Body of pancreas (tissue), 4 donors: ENCODE measurements around the gene HSPB1. TPM values are rescaled to one million over a fixed set of nuclear protein-coding genes. Genes with fewer than 3 reads are reported as not detected.
"Not testable (repeated sequence)": the region's sequence is repeated elsewhere in the genome, so short reads cannot be mapped to it uniquely, and the experiment has no call there.

Source experiments
- ATAC-seq: fragments of 150-250 bp; one replicate; pipeline ENCODE4 v1.9.1; 2016
- DNase-seq, 4 donors: peaks; one replicate each; pipeline ENCODE4 v3.0.0-alpha.2; 2019
- H3K27ac ChIP-seq, 4 donors: fragments of 200-600 bp; sonication (generic); 1 replicate in 3 of 4; 2 replicates in 1 of 4; pipeline versions ENCODE4 v1.5.1 to v1.6.1; 2016 to 2019; ENCODE audit warnings: mild to moderate bottlenecking in 1 of 4, mixed read lengths in 1 of 4, moderate library complexity in 1 of 4
- H3K27me3 ChIP-seq, 2 donors: fragments of 200-600 bp; sonication (generic); one replicate each; pipeline ENCODE4 v1.6.0; 2016; ENCODE audit warnings: mild to moderate bottlenecking in 1 of 2
- H3K36me3 ChIP-seq, 2 donors: fragments of 200-600 bp; sonication (generic); replicated peaks in 1 of 2; 2 replicates each; pipeline ENCODE4 v1.5.1; 2016; ENCODE audit warnings: low read depth in 2 of 2; ENCODE audit not compliant: insufficient read depth in 1 of 2
- H3K4me1 ChIP-seq: fragments of 200-600 bp; sonication (generic); one replicate; pipeline ENCODE4 v1.6.0; 2016
- H3K4me3 ChIP-seq, 2 donors: fragments of 200-600 bp; sonication (generic); 1 replicate in 1 of 2; 2 replicates in 1 of 2; pipeline ENCODE4 v1.5.1; 2016 to 2019
- H3K9me3 ChIP-seq, 3 donors: fragments of 200-600 bp; sonication (generic); 1 replicate in 2 of 3; 2 replicates in 1 of 3; pipeline ENCODE4 v1.5.1; 2016
- CTCF ChIP-seq, 7 experiments: fragments of 450-650 bp in 4 of 7; fragments of 200-600 bp in 3 of 7; sonication (generic) in 3 of 7; IDR thresholded peaks; one replicate each; pipeline ENCODE4 v1.5.1; 2016 to 2019; ENCODE audit warnings: antibody characterized with exemption in 7 of 7
- POLR2A ChIP-seq, 3 donors: fragments of 450-650 bp; IDR thresholded peaks; one replicate each; pipeline ENCODE4 v1.6.1; 2016; ENCODE audit warnings: antibody characterized with exemption in 3 of 3, mild to moderate bottlenecking in 2 of 3
- WGBS, 2 donors: methylation state at CpG; one replicate each; pipeline ENCODE4 v1.1.5; 2017; 5-methylcytosine and 5-hydroxymethylcytosine counted together
- intact Hi-C: fragments of 100-400 bp; cut with DNase I; formaldehyde crosslinking; loops from one replicate; pipeline ENCODE4 v1.15.1; 2023
- total RNA-seq, 2 donors: library from RNA; depleted of rRNA; stranded (reverse); fragments of >200 nt; gene quantifications; one replicate each; pipeline ENCODE4 v1.1.0, GENCODE V29; 2016

HSPB1 gene
- total RNA-seq, 2 donors from 2014 or later: 367 to 445 TPM

GRCh38 chr7:76301000-76301399, 1.5 kb upstream of the HSPB1 start:
- intact Hi-C loops: no loop called here
- DNase-seq (no peak), ATAC-seq (no peak)
- Histone ChIP-seq H3K4me1 (peaks cover 85% of the 10 kb centered on the region), H3K4me3 (no peak overlapping the region), H3K27ac (peak overlapping the region in 3 of 4 donors; percentile 98 to 100 (median 99)), H3K27me3 (no peaks in the 10 kb centered on the region), H3K36me3 (no peaks in the 10 kb centered on the region), H3K9me3 (no peaks in the 10 kb centered on the region)
- WGBS, 2 donors: 90 to 96% methylated on average over 3 of the region's 3 CpGs
- TF ChIP-seq CTCF (IDR thresholded peaks at IDR 0.05) (no peak), POLR2A (IDR thresholded peaks at IDR 0.05) (no peak)

GRCh38 chr7:76303202-76304147, 1.0 kb downstream of the HSPB1 start:
- Histone ChIP-seq H3K4me1 (peaks cover 75% of the 10 kb centered on the region), H3K4me3 (peak overlapping the region; percentile 39 to 82), H3K36me3 (no peaks in the 10 kb centered on the region), H3K27me3 (no peaks in the 10 kb centered on the region), H3K9me3 (no peaks in the 10 kb centered on the region), H3K27ac (peak overlapping the region; percentile 98 to 100 (median 100))
- ATAC-seq (peak; percentile 49), DNase-seq (peak; percentile 88 to 93 (median 90))
- intact Hi-C loops: no loop called here
- WGBS, 2 donors: 3% methylated on average over 43 to 56 of the region's 56 CpGs
- TF ChIP-seq POLR2A (IDR thresholded peaks at IDR 0.05) (peak; percentile 41 to 58 (median 56)), CTCF (IDR thresholded peaks at IDR 0.05) (no peak)

- intact Hi-C loops: no loop called here
- H3K27ac ChIP-seq: peak overlapping the region; percentile 98 to 100 (median 100)
- peak; percentile 86 to 91 (median 88) for DNase-seq
- WGBS, 2 donors: 9 to 23% methylated on average over 3 to 10 of the region's 10 CpGs
- H3K27me3 ChIP-seq: no peaks in the 10 kb centered on the region
- no peaks in the 10 kb centered on the region for H3K36me3 ChIP-seq
- ATAC-seq: peak; percentile 47
- no peaks in the 10 kb centered on the region for H3K9me3 ChIP-seq
- no peak for TF ChIP-seq CTCF (IDR thresholded peaks at IDR 0.05)
- TF ChIP-seq POLR2A (IDR thresholded peaks at IDR 0.05): peak; percentile 39 to 61 (median 48)
- H3K4me3 ChIP-seq: no peak overlapping the region
- peaks cover 66% of the 10 kb centered on the region for H3K4me1 ChIP-seq
Observed at GRCh38 chr7:76304888-76305375, 2.5 kb downstream of the HSPB1 start.

GRCh38 chr7:76308874-76309273, 6.4 kb downstream of the HSPB1 start:
- H3K9me3 ChIP-seq, ATAC-seq, intact Hi-C loops, DNase-seq, H3K4me3 ChIP-seq, H3K27me3 ChIP-seq, H3K36me3 ChIP-seq, H3K27ac ChIP-seq: not testable (repeated sequence)
- 82 to 94% methylated on average over 11 to 12 of the region's 12 CpGs for WGBS, 2 donors
- H3K4me1 ChIP-seq: peaks cover 54% of the 10 kb centered on the region

- ATAC-seq, DNase-seq, H3K36me3 ChIP-seq, H3K9me3 ChIP-seq, H3K27me3 ChIP-seq, H3K4me3 ChIP-seq: not testable (repeated sequence)
- H3K27ac ChIP-seq: peak overlapping the region in 3 of 4 donors; percentile 75 to 82 (median 81)
- WGBS, 2 donors: 89 to 93% methylated on average over 16 to 32 of the region's 50 CpGs
- peaks cover 54% of the 10 kb centered on the region for H3K4me1 ChIP-seq
- intact Hi-C loops: loop anchor here (5.0 kb wide), 1 partner anchor 127 kb away; no protein-coding TSS in a partner anchor
Observed at GRCh38 chr7:76309341-76310101, 7.0 kb downstream of the HSPB1 start.
